Aorta (tissue), 5 donors: ENCODE measurements around the gene TMTC2. TPM values are rescaled to one million over a fixed set of nuclear protein-coding genes. Genes with fewer than 3 reads are reported as not detected.
"Not testable (repeated sequence)": the region's sequence is repeated elsewhere in the genome, so short reads cannot be mapped to it uniquely, and the experiment has no call there.

Experiments
- ATAC-seq: fragments of 200-7000 bp; cut with Tn5 transposase; one replicate; pipeline ENCODE4 v1.9.1; 2022; ENCODE audit warnings: moderate library complexity; ENCODE audit not compliant: low FRiP score
- DNase-seq, 2 donors: peaks; one replicate each; pipeline ENCODE4 v3.0.0-alpha.2; 2020
- H3K27ac ChIP-seq, 2 donors: one replicate each; pipeline ENCODE4 v1.5.1; 2013; ENCODE audit warnings: low read length in 2 of 2, mild to moderate bottlenecking in 2 of 2, moderate library complexity in 2 of 2, control low read depth in 1 of 2, inconsistent platforms in 1 of 2, low read depth in 1 of 2
- H3K27me3 ChIP-seq, 2 donors: one replicate each; pipeline ENCODE4 v1.6.1; 2013; ENCODE audit warnings: control low read depth in 1 of 2, low read length in 1 of 2, mild to moderate bottlenecking in 1 of 2, moderate library complexity in 1 of 2; ENCODE audit not compliant: insufficient read depth in 2 of 2, control insufficient read depth in 1 of 2
- H3K36me3 ChIP-seq, 2 donors: one replicate each; pipeline ENCODE4 v1.6.1; 2013; ENCODE audit warnings: control low read depth in 1 of 2, low read length in 1 of 2, mild to moderate bottlenecking in 1 of 2; ENCODE audit not compliant: insufficient read depth in 2 of 2, control insufficient read depth in 1 of 2
- H3K4me1 ChIP-seq, 2 donors: one replicate each; pipeline ENCODE4 v1.6.1; 2013; ENCODE audit warnings: low read length in 2 of 2, control low read depth in 1 of 2, mild to moderate bottlenecking in 1 of 2, moderate library complexity in 1 of 2; ENCODE audit not compliant: insufficient read depth in 2 of 2, control insufficient read depth in 1 of 2
- H3K4me3 ChIP-seq, 2 donors: one replicate each; pipeline ENCODE4 v1.5.1; 2013; ENCODE audit warnings: low read length in 2 of 2, control low read depth in 1 of 2, mild to moderate bottlenecking in 1 of 2
- H3K9me3 ChIP-seq: one replicate; pipeline ENCODE4 v1.6.1; 2013; ENCODE audit warnings: mild to moderate bottlenecking, low read length; ENCODE audit not compliant: control insufficient read depth
- WGBS, 2 donors: extraction: QIAGEN DNeasy Blood & Tissue Kit; methylation state at CpG; one replicate each; pipeline ENCODE4 v1.1.7; 2013; 5-methylcytosine and 5-hydroxymethylcytosine counted together
- intact Hi-C, 2 donors: fragments of 100-400 bp; cut with DNase I; formaldehyde crosslinking; loops; one replicate each; pipeline versions ENCODE4 v1.14.2 to v1.15.0; 2022
- polyA plus RNA-seq, 2 donors: library from polyadenylated mRNA; stranded (reverse); fragments of 200-250 nt; gene quantifications; one replicate each; pipeline ENCODE4 v1.2.3, GENCODE V29; 2013
- total RNA-seq, 2 donors: library from RNA; stranded (reverse); fragmentation: NEBNext Ultra II Directional; extraction: Animal tissue kit (Norgen Biotek cat#: 25700); gene quantifications; one replicate each; pipeline ENCODE4 v1.2.1, GENCODE V29; 2021
- donor health status: healthy with polysubstance abuse.
- donor health status: Bipolar disorder and iron deficiency.
- donor health status: DM: no; HTN: no; CAD: no.
- donor health status: DM: no; HTN: no; CAD: no.
- donor health status: DM: yes; HTN: yes; CAD: no.

The TMTC2 gene
- total and polyA plus RNA-seq, 4 donors: 0.50 to 10.9 (median 3.7) TPM

- ATAC-seq (no peak), DNase-seq (no peak)
- Histone ChIP-seq H3K36me3 (no peaks in the 10 kb centered on the region), H3K27me3 (no peaks in the 10 kb centered on the region), H3K4me1 (no peaks in the 10 kb centered on the region), H3K27ac (no peak overlapping the region), H3K9me3 (no peaks in the 10 kb centered on the region), H3K4me3 (no peak overlapping the region)
- intact Hi-C loops: no loop called here
- WGBS, 2 donors: 79 to 89% methylated on average over 1 of the region's 1 CpG
These were observed 420.2 kb downstream of the TMTC2 start for GRCh38 chr12:83106873-83107272.

GRCh38 chr12:83110424-83110823, 423.7 kb downstream of the TMTC2 start:
- Histone ChIP-seq H3K36me3 (no peaks in the 10 kb centered on the region), H3K27ac (no peak overlapping the region), H3K4me1 (no peaks in the 10 kb centered on the region), H3K4me3 (no peak overlapping the region), H3K27me3 (no peaks in the 10 kb centered on the region), H3K9me3 (no peaks in the 10 kb centered on the region)
- intact Hi-C loops: no loop called here
- DNase-seq (no peak), ATAC-seq (no peak)
- WGBS, 2 donors: 12 to 33% methylated on average over 1 of the region's 1 CpG

- 76 to 87% methylated on average over 4 of the region's 4 CpGs for WGBS, 2 donors
- H3K36me3 ChIP-seq: no peaks in the 10 kb centered on the region
- no peak overlapping the region for H3K27ac ChIP-seq
- intact Hi-C loops: no loop called here
- H3K4me1 ChIP-seq: no peaks in the 10 kb centered on the region
- no peak overlapping the region for H3K4me3 ChIP-seq
- no peak for DNase-seq
- no peaks in the 10 kb centered on the region for H3K27me3 ChIP-seq
- ATAC-seq: no peak
- H3K9me3 ChIP-seq: no peaks in the 10 kb centered on the region
These were observed 427.2 kb downstream of the TMTC2 start for GRCh38 chr12:83113945-83114344.

- Histone ChIP-seq H3K27me3 (no peaks in the 10 kb centered on the region), H3K36me3 (no peaks in the 10 kb centered on the region), H3K4me3 (no peak overlapping the region), H3K27ac (no peak overlapping the region), H3K4me1 (no peaks in the 10 kb centered on the region), H3K9me3 (no peaks in the 10 kb centered on the region)
- no peak for DNase-seq
- ATAC-seq: no peak
- intact Hi-C loops: no loop called here
- 70 to 82% methylated on average over 4 of the region's 4 CpGs for WGBS, 2 donors
These were observed 428.3 kb downstream of the TMTC2 start for GRCh38 chr12:83114966-83115365.

- DNase-seq, H3K36me3 ChIP-seq, intact Hi-C loops, ATAC-seq, H3K27ac ChIP-seq, H3K4me1 ChIP-seq, H3K27me3 ChIP-seq, H3K9me3 ChIP-seq, H3K4me3 ChIP-seq: not testable (repeated sequence)
- 94 to 96% methylated on average over 3 of the region's 3 CpGs for WGBS, 2 donors
These were observed 431.2 kb downstream of the TMTC2 start for GRCh38 chr12:83117926-83118325.

- Histone ChIP-seq H3K36me3 (no peaks in the 10 kb centered on the region), H3K4me3 (no peak overlapping the region), H3K27me3 (no peaks in the 10 kb centered on the region), H3K9me3 (no peaks in the 10 kb centered on the region), H3K4me1 (no peaks in the 10 kb centered on the region), H3K27ac (no peak overlapping the region)
- peak; percentile 48 for ATAC-seq
- intact Hi-C loops: no loop called here
- no peak for DNase-seq
- WGBS, 2 donors: 78 to 86% methylated on average over 15 of the region's 15 CpGs
These were observed 435.4 kb downstream of the TMTC2 start for GRCh38 chr12:83121897-83122622.

- H3K9me3 ChIP-seq: no peaks in the 10 kb centered on the region
- H3K4me3 ChIP-seq: no peak overlapping the region
- H3K4me1 ChIP-seq: no peaks in the 10 kb centered on the region
- DNase-seq (no peak), ATAC-seq (no peak)
- intact Hi-C loops: no loop called here
- no peaks in the 10 kb centered on the region for H3K27me3 ChIP-seq
- no peaks in the 10 kb centered on the region for H3K36me3 ChIP-seq
- H3K27ac ChIP-seq: no peak overlapping the region
- 90 to 92% methylated on average over 3 of the region's 3 CpGs for WGBS, 2 donors
These were observed 435.9 kb downstream of the TMTC2 start for GRCh38 chr12:83122623-83122934.

GRCh38 chr12:83123039-83123438, 436.3 kb downstream of the TMTC2 start:
- Histone ChIP-seq H3K36me3 (no peaks in the 10 kb centered on the region), H3K4me3 (no peak overlapping the region), H3K4me1 (no peaks in the 10 kb centered on the region), H3K9me3 (no peaks in the 10 kb centered on the region), H3K27ac (no peak overlapping the region), H3K27me3 (no peaks in the 10 kb centered on the region)
- WGBS, 2 donors: 80 to 83% methylated on average over 2 of the region's 2 CpGs
- ATAC-seq (no peak), DNase-seq (no peak)
- intact Hi-C loops: no loop called here

GRCh38 chr12:83128540-83128939, 441.8 kb downstream of the TMTC2 start:
- intact Hi-C loops: no loop called here
- Histone ChIP-seq H3K4me1 (no peaks in the 10 kb centered on the region), H3K36me3 (no peaks in the 10 kb centered on the region), H3K27me3 (no peaks in the 10 kb centered on the region), H3K27ac (no peak overlapping the region), H3K4me3 (no peak overlapping the region), H3K9me3 (no peaks in the 10 kb centered on the region)
- ATAC-seq: no peak
- no peak for DNase-seq
